ENCODE data around the gene GLUL. TPM values are rescaled to one million over a fixed set of nuclear protein-coding genes. Genes with fewer than 3 reads are reported as not detected.

Gene GLUL
- total and polyA plus RNA-seq, 2 donors from 2014 or later = 90.6 to 533 TPM

- Histone ChIP-seq H3K9me3 (ENCODE audit: control insufficient read depth in 2 of 3, insufficient read depth in 1 of 3, low read length in 3 of 3) (no peaks in the 10 kb centered on the region), H3K4me1 (ENCODE audit: control insufficient read depth in 2 of 3, insufficient read depth in 2 of 3, low read depth in 1 of 3, low read length in 3 of 3) (peaks cover 4 to 16% (median 6%) of the 10 kb centered on the region in 3 donors), H3K27me3 (ENCODE audit: control insufficient read depth, insufficient read depth, low read length) (no peaks in the 10 kb centered on the region), H3K27ac (ENCODE audit: low read depth in 2 of 2, low read length in 2 of 2) (peak overlapping the region; percentile 94 to 96), H3K9ac (ENCODE audit: low read length in 3 of 3) (peak overlapping the region in 2 of 3 donors; percentile 59 to 87), H3K36me3 (ENCODE audit: control insufficient read depth in 2 of 3, insufficient read depth in 3 of 3, low read length in 3 of 3) (peaks cover 5 to 12% (median 6%) of the 10 kb centered on the region in 3 donors), H3K4me3 (ENCODE audit: low read length in 3 of 3) (peak overlapping the region; percentile 39 to 75 (median 50))
- DNase-seq = peak in 3 of 5 donors; percentile 5 to 88 (median 43)
- no peak for TF ChIP-seq CTCF (IDR thresholded peaks at IDR 0.05; ENCODE audit: borderline replicate concordance, extremely low read depth, insufficient read depth)
- no peak for FAIRE-seq
- intact Hi-C loops (cut with DNase I) = loop anchor here (10.0 kb wide), 1 partner anchor 248 kb away; no protein-coding TSS in a partner anchor
Observed at GRCh38 chr1:182392050-182393028, 749 bp upstream of the GLUL start.

GRCh38 chr1:182391028-182391361 lies 595 bp downstream of the GLUL start:
- intact Hi-C loops (cut with DNase I) = loop anchor here (10.0 kb wide), 1 partner anchor 246 kb away; no protein-coding TSS in a partner anchor
- DNase-seq = no peak

GRCh38 chr1:182389619-182390047 lies 2.0 kb downstream of the GLUL start:
- Histone ChIP-seq H3K27me3 (ENCODE audit: control insufficient read depth, insufficient read depth, low read length) (no peaks in the 10 kb centered on the region), H3K4me3 (ENCODE audit: low read length in 3 of 3) (peak overlapping the region; percentile 75 to 90 (median 80)), H3K36me3 (ENCODE audit: control insufficient read depth in 2 of 3, insufficient read depth in 3 of 3, low read length in 3 of 3) (peaks cover 19 to 37% (median 25%) of the 10 kb centered on the region in 3 donors), H3K4me1 (ENCODE audit: control insufficient read depth in 2 of 3, insufficient read depth in 2 of 3, low read depth in 1 of 3, low read length in 3 of 3) (peaks cover 2 to 16% (median 3%) of the 10 kb centered on the region in 3 donors), H3K9me3 (ENCODE audit: control insufficient read depth in 2 of 3, insufficient read depth in 1 of 3, low read length in 3 of 3) (no peaks in the 10 kb centered on the region), H3K27ac (ENCODE audit: low read depth in 2 of 2, low read length in 2 of 2) (no peak overlapping the region), H3K9ac (ENCODE audit: low read length in 3 of 3) (peak overlapping the region; percentile 59 to 87 (median 78))
- FAIRE-seq (no peak), DNase-seq (peak in 2 of 5 donors; percentile 12 to 31)
- no peak for TF ChIP-seq CTCF (IDR thresholded peaks at IDR 0.05; ENCODE audit: borderline replicate concordance, extremely low read depth, insufficient read depth)
- intact Hi-C loops (cut with DNase I) = loop anchor here (10.0 kb wide), 1 partner anchor 245 kb away; no protein-coding TSS in a partner anchor

More at GRCh38 chr1:182391028-182391361, 595 bp downstream of the GLUL start:
- TF ChIP-seq CTCF (IDR thresholded peaks at IDR 0.05; ENCODE audit: borderline replicate concordance, extremely low read depth, insufficient read depth) = no peak
- no peaks in the 10 kb centered on the region for H3K9me3 ChIP-seq (ENCODE audit: control insufficient read depth in 2 of 3, insufficient read depth in 1 of 3, low read length in 3 of 3)
- peak overlapping the region; percentile 65 to 90 (median 75) for H3K4me3 ChIP-seq (ENCODE audit: low read length in 3 of 3)
- no peak for FAIRE-seq
- peaks cover 2 to 16% (median 3%) of the 10 kb centered on the region in 3 donors for H3K4me1 ChIP-seq (ENCODE audit: control insufficient read depth in 2 of 3, insufficient read depth in 2 of 3, low read depth in 1 of 3, low read length in 3 of 3)
- peak overlapping the region; percentile 94 to 96 for H3K27ac ChIP-seq (ENCODE audit: low read depth in 2 of 2, low read length in 2 of 2)
- H3K27me3 ChIP-seq (ENCODE audit: control insufficient read depth, insufficient read depth, low read length) = no peaks in the 10 kb centered on the region
- peaks cover 13 to 25% (median 17%) of the 10 kb centered on the region in 3 donors for H3K36me3 ChIP-seq (ENCODE audit: control insufficient read depth in 2 of 3, insufficient read depth in 3 of 3, low read length in 3 of 3)
- peak overlapping the region; percentile 12 to 88 (median 87) for H3K9ac ChIP-seq (ENCODE audit: low read length in 3 of 3)
